Cardiac septum (tissue), 1 donor: ENCODE measurements around the gene SLC24A3. TPM values are rescaled to one million over a fixed set of nuclear protein-coding genes. Genes with fewer than 3 reads are reported as not detected.
"Not testable (repeated sequence)": the region's sequence is repeated elsewhere in the genome, so short reads cannot be mapped to it uniquely, and the experiment has no call there.

ENCODE experiments used
- DNase-seq: peaks from one replicate; pipeline ENCODE4 v3.0.0-alpha.2; 2020; ENCODE audit warnings: low spot score
- intact Hi-C: fragments of 100-400 bp; cut with DNase I; formaldehyde crosslinking; loops from one replicate; pipeline ENCODE4 v1.14.0; 2022
- total RNA-seq: library from RNA; stranded (reverse); fragmentation: NEBNext Ultra II Directional; extraction: Animal tissue kit (Norgen Biotek cat#: 25700); gene quantifications from one replicate; pipeline ENCODE4 v1.2.1, GENCODE V29; 2021
- donor health status: DM: no; HTN: no; CAD: no.

Gene SLC24A3
- total RNA-seq, 1 donor from 2014 or later: 0.86 TPM

DNA sequence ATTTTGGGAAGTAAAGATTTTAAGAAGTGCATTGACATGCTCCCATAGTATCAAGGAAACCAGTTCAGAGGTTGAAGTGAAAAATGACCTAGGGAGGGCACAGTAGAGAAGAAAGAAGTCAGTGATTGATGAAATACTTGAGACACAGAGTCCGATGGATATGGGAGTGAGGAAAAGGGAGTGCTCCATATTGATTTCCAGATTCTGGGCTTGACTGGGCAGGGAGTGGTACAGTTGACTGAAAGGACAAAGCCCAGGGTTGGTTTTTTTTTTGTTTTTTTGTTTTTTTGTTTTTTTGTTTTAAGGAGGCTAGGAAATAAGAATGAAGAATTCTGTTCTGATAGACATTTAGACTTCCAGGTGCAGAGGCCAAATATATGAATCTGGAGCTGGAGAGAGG, 458.9 kb downstream of the SLC24A3 start:
- intact Hi-C loops: no loop called here
- DNase-seq: no peak

DNA sequence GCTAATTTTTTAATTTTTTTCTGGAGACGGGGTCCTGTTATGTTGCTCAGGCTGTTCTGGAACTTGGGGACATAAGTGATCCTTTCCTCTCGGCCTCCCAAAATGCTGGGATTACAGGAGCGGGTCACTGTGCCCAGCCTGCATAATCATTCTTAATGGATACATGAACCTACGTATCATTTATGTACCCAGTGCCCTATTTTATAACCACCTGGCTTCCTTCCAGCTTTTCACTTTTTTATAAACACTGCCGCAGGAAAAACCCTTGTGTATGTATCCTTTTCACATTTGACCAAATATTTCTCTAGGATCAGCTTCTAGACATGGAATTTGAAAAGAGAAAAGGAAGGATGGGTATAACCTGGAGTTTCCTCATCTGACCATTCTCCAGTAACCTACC, 460.1 kb downstream of the SLC24A3 start:
- intact Hi-C loops: no loop called here
- no peak for DNase-seq

DNA sequence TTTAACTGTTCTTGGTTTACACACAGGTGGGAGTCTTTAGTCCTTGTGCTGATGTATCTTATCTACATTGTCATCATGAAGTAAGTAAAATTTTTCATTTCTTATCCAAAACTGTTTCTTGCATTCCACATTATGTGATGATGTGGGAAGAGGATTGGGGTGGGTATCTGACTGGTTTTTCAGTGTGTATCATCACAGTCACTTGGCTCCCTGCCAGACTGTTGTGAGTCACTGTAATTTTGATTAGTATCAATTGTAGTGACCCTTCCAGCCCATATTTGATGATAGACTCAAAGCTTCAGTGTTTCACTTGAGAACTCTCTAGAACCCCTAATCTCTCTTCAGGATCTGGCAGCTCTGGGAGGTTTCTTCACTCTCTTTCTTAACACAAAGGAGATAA, 461.1 kb downstream of the SLC24A3 start:
- intact Hi-C loops: no loop called here
- DNase-seq: no peak

DNA sequence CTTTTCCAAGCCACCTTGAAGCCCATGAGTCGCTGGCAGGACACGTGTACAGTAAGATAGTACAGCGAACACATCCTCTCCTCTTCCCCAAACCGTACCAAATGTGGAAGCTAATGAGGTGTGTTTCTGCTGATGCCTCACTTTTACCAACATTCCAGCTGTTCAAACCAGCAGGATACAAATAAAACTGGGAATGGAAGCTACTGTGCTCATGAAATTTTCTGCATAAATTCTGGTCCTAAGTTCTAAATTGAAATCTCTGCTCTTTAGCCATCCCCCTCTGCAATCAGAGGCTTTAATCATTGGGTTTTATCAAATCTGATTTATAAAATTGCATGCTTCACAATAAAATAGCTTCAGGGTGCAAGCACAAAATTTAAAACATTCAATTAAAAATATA, 463.8 kb downstream of the SLC24A3 start:
- intact Hi-C loops: no loop called here
- DNase-seq: no peak

DNA sequence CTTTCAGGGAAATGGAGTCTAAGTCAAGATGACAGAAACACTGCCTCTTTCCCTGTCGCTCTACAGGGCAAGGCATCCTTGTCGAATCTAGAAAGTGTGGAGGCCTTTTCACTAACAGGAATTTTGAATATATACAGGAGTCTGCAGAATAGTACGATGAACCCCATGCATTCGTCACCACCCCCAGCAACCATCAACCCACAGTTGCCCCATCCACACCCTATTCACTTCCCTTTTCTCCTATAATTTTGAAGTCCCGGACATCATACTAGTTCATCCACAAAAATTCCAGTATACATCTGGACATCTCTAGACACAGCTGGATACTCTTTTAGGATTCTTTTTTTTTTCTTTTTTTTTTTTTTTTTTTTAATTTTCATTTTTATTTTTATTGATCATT, 464.9 kb downstream of the SLC24A3 start:
- intact Hi-C loops: no loop called here
- DNase-seq: no peak

DNA sequence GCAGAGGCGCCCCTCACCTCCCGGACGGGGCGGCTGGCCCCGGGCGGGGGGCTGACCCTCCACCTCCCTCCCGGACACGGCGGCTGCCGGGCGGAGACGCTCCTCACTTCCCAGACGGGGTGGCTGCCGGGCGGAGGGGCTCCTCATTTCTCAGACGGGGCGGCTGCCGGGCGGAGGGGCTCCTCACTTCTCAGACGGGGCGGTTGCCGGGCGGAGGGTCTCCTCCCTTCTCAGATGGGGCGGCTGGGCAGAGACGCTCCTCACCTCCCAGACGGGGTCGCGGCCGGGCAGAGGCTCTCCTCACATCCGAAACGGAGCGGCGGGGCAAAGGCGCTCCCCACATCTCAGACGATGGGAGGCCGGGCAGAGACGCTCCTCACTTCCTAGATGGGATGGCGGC, 466.1 kb downstream of the SLC24A3 start:
- DNase-seq, intact Hi-C loops: not testable (repeated sequence)

DNA sequence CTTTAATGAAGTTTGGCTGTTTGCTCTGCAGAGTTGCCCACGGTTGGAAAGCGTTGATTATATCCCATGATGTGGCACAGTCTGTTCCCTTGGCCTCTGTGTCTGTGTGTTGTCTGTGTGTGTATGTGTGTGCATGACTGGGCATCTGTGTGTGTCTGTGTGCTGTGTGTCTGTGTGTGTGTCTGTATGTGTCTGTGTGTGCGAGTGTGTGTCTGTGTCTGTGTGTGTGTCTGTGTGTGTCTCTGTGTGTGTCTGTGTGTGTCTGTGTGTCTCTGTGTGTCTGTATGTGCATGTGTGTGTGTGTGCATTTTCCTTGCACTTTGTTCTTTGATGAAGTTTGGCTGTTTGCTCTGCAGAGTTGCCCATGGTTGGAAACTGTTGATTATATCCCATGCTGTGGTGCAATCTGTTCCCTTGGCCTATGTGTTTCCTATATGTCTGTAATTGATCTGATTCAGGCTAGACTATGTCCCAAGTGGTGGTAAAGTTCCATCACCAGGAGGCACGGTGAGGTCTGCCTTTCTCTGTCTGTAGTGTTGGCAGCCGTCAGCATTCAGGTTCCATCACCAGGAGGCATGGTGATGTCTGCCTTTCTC, 467.6 kb downstream of the SLC24A3 start:
- intact Hi-C loops: no loop called here
- no peak for DNase-seq

DNA sequence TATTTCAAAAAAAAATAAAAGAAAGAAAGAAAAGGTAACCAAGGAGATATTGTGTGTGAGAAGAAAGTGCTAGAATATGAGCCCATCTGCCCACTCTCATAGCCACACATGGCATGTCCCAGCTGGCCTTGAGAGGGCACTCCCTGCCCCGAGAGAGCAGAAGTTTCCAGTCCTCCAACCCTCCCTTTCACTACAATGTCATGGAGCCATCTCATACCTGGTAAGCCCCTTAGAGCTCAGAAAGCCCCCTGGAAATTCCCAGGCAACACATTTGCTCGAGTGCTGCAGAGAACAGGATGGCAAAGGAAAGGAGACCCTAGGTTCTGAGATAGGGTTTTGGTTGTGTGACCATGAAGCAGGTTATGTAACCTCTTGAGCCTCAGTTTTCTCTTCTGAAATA, 469.8 kb downstream of the SLC24A3 start:
- intact Hi-C loops: no loop called here
- DNase-seq: no peak

DNA sequence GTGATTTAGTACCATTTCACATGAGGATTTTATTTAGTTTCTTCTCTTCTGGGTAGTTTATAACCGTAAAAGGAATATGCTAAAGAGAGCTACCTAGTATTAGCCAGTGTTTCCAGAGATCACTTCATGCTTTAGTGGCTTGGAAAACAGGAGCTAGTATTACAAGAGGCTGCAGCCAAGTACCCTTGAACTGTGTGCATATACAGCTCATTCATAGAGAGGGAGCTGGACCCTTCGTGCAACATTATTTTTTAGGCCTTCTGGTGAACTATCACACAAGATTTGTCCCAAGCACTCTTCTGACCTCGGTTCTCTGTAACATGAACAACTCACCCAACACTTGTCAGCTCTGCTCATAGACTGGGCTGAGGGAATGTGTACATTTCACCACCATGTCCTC, 470.7 kb downstream of the SLC24A3 start:
- no peak for DNase-seq
- intact Hi-C loops: no loop called here

DNA sequence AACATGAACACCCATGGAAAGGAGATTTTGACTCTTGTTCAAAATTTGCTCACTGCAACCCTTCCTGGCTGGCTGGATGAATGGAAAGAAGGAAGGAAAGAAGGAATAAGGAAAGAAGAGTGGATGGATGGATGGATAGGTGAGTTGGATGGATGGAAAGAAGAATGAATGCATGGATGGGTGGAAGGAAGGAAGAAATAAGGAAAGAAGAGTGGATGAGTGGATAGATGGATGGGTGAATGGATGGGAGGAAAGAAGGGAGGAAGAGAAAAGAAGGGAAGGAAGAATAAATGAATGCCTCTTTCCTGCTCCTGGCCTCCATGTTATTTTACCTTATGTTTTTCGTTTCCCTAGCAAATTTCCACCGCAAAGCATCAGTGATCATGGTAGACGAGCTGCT, 471.4 kb downstream of the SLC24A3 start:
- DNase-seq: no peak
- intact Hi-C loops: no loop called here

DNA sequence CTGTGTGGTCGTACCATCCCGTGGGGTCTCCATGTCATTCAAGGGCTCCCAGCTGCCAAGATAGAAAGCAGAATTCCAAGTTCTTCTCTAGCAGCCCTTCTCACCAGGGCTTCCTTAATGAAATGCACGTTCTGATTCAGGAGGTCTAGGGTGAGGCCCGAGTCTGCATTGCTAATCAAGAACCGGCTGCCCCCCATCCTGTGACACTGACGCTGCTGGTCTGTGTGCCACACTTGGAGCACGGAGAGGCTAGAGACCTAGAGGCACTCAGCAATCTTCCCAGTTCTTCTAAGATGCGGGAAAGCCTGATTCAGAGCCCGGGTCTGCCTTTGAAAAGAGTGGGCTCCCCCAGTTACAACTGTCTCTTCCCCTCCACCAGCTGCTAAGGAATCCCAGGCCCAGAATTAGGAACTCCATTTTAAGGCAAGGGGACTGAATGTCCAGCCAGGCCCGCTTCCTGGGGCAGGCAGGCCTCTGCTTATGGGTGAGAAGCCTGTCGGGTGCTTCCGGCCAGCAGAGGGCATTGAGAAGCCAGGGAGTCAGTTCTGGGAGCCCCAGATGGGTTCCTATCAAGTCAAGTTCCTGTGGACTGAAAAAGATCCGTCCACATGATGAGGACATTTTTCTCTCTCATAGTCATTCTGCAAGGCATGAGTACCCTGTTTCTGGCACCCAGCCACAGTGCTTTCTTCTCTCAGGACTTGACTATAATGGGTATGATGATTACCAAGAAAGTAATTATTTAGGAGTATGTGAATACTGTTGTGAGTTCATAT, 475.8 kb downstream of the SLC24A3 start:
- intact Hi-C loops: no loop called here

DNA sequence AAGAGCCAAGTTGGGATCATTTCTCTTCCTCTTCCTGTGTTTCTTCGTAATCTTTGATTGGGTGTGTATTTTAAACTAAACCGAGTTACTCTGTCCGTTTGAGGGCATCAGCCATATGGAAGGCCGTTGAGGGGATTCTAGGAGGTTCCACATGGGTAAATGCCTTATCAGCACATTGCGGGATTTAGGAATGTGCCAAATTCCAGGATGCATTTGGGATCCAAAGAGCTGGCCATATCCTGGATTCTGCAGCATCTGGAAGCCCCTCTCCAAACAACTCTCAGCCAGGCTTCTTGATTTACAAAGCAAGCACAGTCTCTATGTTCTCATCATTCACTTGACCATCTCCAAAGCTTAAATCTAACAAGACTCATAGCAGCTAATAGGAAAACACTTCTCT, 478.0 kb downstream of the SLC24A3 start:
- DNase-seq: no peak

More for the DNA sequence above, 475.8 kb downstream of the SLC24A3 start:
- peak; percentile 86 for DNase-seq

DNA sequence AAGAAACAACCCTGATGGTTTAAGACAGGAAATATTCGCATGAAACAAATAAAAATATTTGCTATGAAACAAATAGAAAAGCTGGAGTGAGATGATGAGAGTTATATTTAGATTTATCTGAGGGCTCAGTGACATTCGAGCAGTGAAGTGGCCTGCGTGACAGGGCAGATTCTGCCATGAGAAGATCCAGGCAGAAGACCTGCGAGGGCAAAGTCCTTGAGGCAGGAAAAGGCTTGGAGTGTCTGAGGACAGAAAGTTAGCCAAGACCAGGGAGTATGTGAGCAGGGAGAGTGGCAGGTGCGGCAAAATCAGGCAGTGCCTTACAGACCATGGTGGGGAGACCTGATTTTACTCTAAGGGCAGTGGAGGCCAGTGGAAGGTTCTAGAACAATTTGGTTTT, 478.7 kb downstream of the SLC24A3 start:
- intact Hi-C loops: loop anchor here (5.0 to 10.0 kb wide), 5 partner anchors 66 to 306 kb away; partner anchors contain the start of gene RIN2
- no peak for DNase-seq

More for the DNA sequence above, 478.0 kb downstream of the SLC24A3 start:
- intact Hi-C loops: loop anchor here (5.0 to 10.0 kb wide), 5 partner anchors 67 to 307 kb away; partner anchors contain the start of gene RIN2

DNA sequence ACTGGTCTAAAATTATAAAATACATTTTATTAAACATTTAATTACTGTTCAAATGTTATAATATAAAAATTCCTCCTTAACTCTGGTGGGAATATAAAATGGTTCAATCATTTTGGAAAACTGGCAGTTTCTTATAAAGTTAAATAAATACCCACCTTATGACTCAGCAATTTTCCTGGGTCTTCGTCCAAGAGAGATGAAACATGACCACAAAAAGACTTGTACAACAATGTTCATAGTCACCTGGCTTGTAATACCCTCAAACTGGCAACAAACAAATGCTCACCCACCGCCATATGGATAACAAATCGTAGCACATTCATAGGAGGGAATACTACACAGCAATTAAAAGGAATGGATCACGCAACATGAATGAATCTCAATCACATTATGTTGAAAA, 479.7 kb downstream of the SLC24A3 start:
- no peak for DNase-seq
- intact Hi-C loops: loop anchor here (5.0 to 10.0 kb wide), 5 partner anchors 65 to 305 kb away; partner anchors contain the start of gene RIN2

DNA sequence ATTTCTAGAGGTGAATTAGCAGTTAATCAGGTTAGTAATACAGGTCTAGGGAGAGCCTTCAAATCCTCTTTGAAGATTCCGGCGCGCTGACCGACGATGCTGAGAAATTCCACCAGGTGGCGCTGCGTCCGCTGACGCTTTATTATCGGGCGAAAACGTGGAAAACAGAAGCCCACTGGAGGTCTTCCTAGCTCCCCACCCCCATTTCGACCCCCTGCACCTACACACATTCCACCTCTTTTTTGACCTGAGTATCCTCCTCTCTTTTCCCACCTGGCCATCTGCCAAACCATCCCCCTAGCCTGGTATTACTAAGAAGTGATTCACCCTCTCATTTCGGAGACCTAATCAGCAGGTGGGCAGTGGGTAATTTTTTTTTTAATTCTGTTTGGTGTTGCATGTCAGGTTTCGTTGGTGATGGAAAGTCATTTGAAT, 480.3 kb downstream of the SLC24A3 start:
- DNase-seq: peak; percentile 81
- intact Hi-C loops: loop anchor here (5.0 to 10.0 kb wide), 5 partner anchors 65 to 305 kb away; partner anchors contain the start of gene RIN2

DNA sequence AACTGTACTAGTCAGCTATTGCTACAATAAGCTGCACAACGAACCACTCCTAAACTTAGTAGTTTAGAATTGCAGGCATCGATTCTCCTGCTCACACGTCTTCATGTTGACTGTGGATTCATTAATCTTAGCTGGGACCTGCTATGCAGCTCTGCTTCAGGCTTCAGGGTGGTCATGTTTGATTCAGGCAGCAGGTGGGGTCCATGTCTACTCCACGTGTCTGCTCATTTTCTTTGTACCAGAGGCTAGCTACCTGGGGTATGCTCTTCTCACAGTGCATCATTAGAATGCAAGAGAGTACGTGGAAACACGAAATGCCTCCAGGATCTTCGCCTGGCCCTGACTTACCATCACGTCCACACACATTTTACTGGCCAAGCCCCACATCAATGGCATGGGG, 481.1 kb downstream of the SLC24A3 start:
- no peak for DNase-seq
- intact Hi-C loops: loop anchor here (5.0 to 10.0 kb wide), 5 partner anchors 64 to 304 kb away; partner anchors contain the start of gene RIN2

DNA sequence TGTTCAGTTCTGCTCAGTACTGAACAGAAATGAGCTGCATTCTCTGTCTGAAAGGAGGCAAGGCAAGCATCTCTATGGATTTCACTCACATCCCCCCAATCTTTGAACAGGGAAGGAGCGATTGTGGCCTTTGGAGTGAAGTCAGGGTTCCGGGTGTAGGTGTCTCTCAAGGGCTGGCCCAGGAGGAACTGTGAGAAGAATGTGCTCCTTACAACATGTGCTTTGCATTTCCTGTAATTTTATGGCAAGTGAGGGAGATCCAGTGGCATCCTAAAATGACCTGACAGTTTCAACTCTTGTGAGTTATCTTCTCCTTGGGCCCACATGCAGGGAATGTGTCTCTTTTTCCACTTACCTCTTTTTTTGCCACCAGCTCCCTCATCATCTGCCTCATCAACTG, 482.6 kb downstream of the SLC24A3 start:
- no peak for DNase-seq

DNA sequence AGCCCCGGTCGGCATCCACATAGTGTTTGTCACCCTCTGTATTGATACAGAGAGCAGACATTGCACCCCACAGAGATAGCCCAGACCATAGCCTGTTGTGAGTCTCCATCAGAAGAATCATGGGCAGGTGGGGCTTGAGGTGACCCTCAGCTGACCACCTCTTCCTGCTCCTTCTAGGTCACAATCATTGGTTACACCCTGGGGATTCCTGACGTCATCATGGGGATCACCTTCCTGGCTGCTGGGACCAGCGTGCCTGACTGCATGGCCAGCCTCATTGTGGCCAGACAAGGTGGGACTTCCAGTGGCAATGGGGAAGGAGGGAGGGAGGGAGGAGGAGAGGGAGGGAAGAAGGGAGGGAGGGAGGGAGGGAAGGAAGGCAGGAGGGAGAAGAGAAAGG, 484.2 kb downstream of the SLC24A3 start:
- DNase-seq: no peak
- intact Hi-C loops: loop anchor here (10.0 kb wide), 1 partner anchor 198 kb away; no protein-coding TSS in a partner anchor

More for the DNA sequence above, 482.6 kb downstream of the SLC24A3 start:
- intact Hi-C loops: loop anchor here (10.0 kb wide), 1 partner anchor 200 kb away; no protein-coding TSS in a partner anchor

DNA sequence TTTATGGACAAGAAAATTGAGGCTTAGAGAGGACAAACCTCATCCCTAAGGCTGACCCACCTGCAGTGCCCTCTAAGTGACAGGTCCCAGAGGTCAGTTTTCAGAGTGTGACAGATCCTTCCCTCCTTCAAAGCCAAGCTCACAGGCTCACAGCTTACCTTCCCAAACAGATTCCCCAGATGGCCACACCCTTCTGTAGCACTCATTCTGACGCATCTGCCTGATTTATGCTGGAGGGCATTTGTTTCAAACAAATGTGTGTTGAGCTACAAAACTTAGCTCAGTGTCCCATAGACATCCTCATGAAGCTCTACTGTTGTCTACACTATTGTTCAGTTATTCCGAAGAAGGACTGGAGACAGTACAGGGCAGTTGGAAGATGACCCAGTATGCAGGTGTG, 485.0 kb downstream of the SLC24A3 start:
- intact Hi-C loops: loop anchor here (10.0 kb wide), 1 partner anchor 197 kb away; no protein-coding TSS in a partner anchor
- DNase-seq: no peak

DNA sequence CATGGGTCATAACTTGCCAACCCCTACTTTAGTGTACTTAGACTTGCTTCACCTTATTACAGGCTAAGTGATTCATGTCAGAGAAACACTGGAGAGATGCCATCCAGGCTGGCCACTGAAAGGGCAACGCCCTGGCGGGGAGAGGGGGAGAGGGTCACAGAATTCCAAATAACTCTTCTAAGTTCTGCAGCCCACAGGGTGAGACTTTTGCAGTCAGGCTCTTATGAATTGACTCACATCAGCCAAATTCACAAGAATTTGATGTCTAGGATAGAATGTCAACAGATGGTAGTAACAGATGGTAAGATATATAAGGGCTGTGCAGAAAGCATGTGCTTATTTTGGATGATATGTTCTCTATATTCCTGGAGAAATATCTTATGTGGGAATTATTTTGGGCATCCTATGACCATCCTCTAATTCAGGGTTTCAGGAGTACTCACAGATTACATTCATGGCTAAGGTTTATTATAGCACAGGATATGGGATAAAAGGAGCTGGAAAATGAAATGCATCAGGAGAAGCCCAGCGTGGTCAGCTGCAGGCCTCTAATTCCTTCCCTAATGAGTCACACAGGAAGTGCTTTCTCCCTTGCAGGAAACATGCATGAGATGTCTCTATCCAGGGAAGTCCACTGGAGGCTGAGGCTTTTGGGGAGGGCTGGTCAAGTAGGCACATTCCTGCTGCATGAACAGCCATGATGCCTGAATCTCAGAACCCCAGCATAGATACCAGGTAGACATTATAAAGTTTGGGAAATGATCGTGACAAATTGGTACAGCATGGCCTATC, 486.9 kb downstream of the SLC24A3 start:
- no peak for DNase-seq
- intact Hi-C loops: loop anchor here (10.0 kb wide), 1 partner anchor 195 kb away; no protein-coding TSS in a partner anchor
